A549 (cell line): ENCODE results near the gene ST6GALNAC1. TPM values are rescaled to one million over a fixed set of nuclear protein-coding genes. Genes with fewer than 3 reads are reported as not detected.
"Not testable (repeated sequence)": the region's sequence is repeated elsewhere in the genome, so short reads cannot be mapped to it uniquely, and the experiment has no call there.

ENCODE experiments used
- ATAC-seq, 2 experiments: fragments of 200-7000 bp in 1 of 2; fragments of >200 bp in 1 of 2; cut with Nextera tagmentation in 1 of 2; cut with Tn5 transposase in 1 of 2; 3 replicates each; pipeline versions ENCODE4 v1.8.0 to v1.9.1; 2018 to 2020; ENCODE audit warnings: mild to moderate bottlenecking in 1 of 2, moderate library complexity in 1 of 2
- CTCF ChIA-PET: fragments of 300-600 bp; sonication (Branson Sonifier 250); formaldehyde crosslinking; extraction: SDS; loops from one replicate; lab custom pipeline; 2021; ENCODE audit warnings: antibody characterized with exemption, inconsistent platforms; lab: Yijun Ruan, JAX
- POLR2A ChIA-PET: fragments of 350-600 bp; formaldehyde crosslinking; extraction: SDS; loops from one replicate; lab custom pipeline; 2021; ENCODE audit warnings: antibody characterized with exemption, inconsistent platforms; lab: Yijun Ruan, JAX
- DNase-seq, 2 experiments: peaks; one replicate each; pipeline versions ENCODE4 v3.0.0 to v3.0.0-alpha.2; 2011 to 2016; ENCODE audit warnings: low read depth in 1 of 2, low spot score in 1 of 2
- FAIRE-seq: peaks from 2 replicates; lab custom pipeline; 2011; peaks lifted over from hg19 to GRCh38; lab: Jason Lieb, UNC
- H3K27ac ChIP-seq, 2 experiments: fragments of >200 bp; sonication (Bioruptor Twin); formaldehyde crosslinking; 3 replicates each; pipeline ENCODE4 v1.5.1; 2016 to 2017
- H3K4me1 ChIP-seq: fragments of >200 bp; sonication (Bioruptor Twin); formaldehyde crosslinking; 3 replicates; pipeline ENCODE4 v1.6.1; 2016
- H3K4me2 ChIP-seq: fragments of >200 bp; sonication (Bioruptor Twin); formaldehyde crosslinking; 3 replicates; pipeline ENCODE4 v1.6.1; 2016
- H3K4me3 ChIP-seq: fragments of >200 bp; sonication (Bioruptor Twin); formaldehyde crosslinking; 3 replicates; pipeline ENCODE4 v1.5.1; 2016
- H3K9me3 ChIP-seq: fragments of >200 bp; sonication (Bioruptor Twin); formaldehyde crosslinking; 3 replicates; pipeline ENCODE4 v1.6.1; 2016
- BHLHE40 ChIP-seq: IDR thresholded peaks from 2 replicates; pipeline ENCODE4 v1.6.1; 2012; ENCODE audit warnings: low read depth, low read length, inconsistent platforms
- CEBPB ChIP-seq, 2 experiments: fragments of >200 bp in 1 of 2; sonication (Bioruptor Twin) in 1 of 2; formaldehyde crosslinking in 1 of 2; IDR thresholded peaks; 2 replicates each; pipeline ENCODE4 v1.6.1; 2012 to 2016
- CHD4 ChIP-seq: fragments of 200-600 bp; sonication (generic); IDR thresholded peaks from 2 replicates; pipeline ENCODE4 v1.6.1; 2016; ENCODE audit warnings: antibody characterized with exemption, mild to moderate bottlenecking, borderline replicate concordance
- EHMT2 ChIP-seq: fragments of 200-600 bp; sonication (generic); IDR thresholded peaks from 2 replicates; pipeline ENCODE4 v1.6.1; 2016; ENCODE audit warnings: antibody characterized with exemption, low read depth, mild to moderate bottlenecking, moderate library complexity
- FOXS1 ChIP-seq: fragments of 250-450 bp; sonication (Bioruptor Pico); IDR thresholded peaks from 2 replicates; pipeline ENCODE4 v1.5.0; 2020; ENCODE audit warnings: mild to moderate bottlenecking, moderate library complexity
- HEYL ChIP-seq: fragments of 250-450 bp; sonication (Bioruptor Pico); IDR thresholded peaks from 2 replicates; pipeline ENCODE4 v1.8.0; 2021; ENCODE audit warnings: mild to moderate bottlenecking, moderate library complexity
- HOXA7 ChIP-seq: fragments of 250-450 bp; sonication (Bioruptor Pico); IDR thresholded peaks from 2 replicates; pipeline ENCODE4 v1.5.0; 2020; ENCODE audit warnings: mild to moderate bottlenecking, moderate library complexity
- KDM1A ChIP-seq: fragments of 200-600 bp; sonication (generic); IDR thresholded peaks from 2 replicates; pipeline ENCODE4 v1.6.1; 2016; ENCODE audit warnings: low read depth, mild to moderate bottlenecking
- MAZ ChIP-seq: fragments of 150-350 bp; IDR thresholded peaks from 2 replicates; pipeline ENCODE4 v1.6.1; 2014; ENCODE audit warnings: antibody characterized with exemption, low read depth, low read length, borderline replicate concordance
- MYC ChIP-seq: IDR thresholded peaks from 2 replicates; pipeline ENCODE4 v1.6.1; 2012; ENCODE audit warnings: mild to moderate bottlenecking, inconsistent platforms, low read length, improper control_type of control experiment, borderline replicate concordance
- NFE2L2 ChIP-seq: fragments of 150-350 bp; conservative IDR thresholded peaks from 2 replicates; pipeline ENCODE4 v1.6.1; 2014; ENCODE audit warnings: low read length
- NPAS2 ChIP-seq: fragments of 250-450 bp; sonication (Bioruptor Pico); IDR thresholded peaks from 2 replicates; pipeline ENCODE4 v1.8.0; 2022; ENCODE audit warnings: mild to moderate bottlenecking, moderate library complexity, borderline replicate concordance
- PHF8 ChIP-seq: fragments of 200-600 bp; sonication (generic); IDR thresholded peaks from 2 replicates; pipeline ENCODE4 v1.6.1; 2016; ENCODE audit warnings: low read depth, mild to moderate bottlenecking, antibody characterized with exemption, moderate library complexity, borderline replicate concordance
- POLR2AphosphoS2 ChIP-seq: conservative IDR thresholded peaks from 2 replicates; pipeline ENCODE4 v1.6.1; 2012; ENCODE audit warnings: low read length, improper control_type of control experiment, inconsistent platforms
- RAD21 ChIP-seq, 2 experiments: fragments of >200 bp in 1 of 2; sonication (Bioruptor Twin) in 1 of 2; formaldehyde crosslinking in 1 of 2; IDR thresholded peaks in 1 of 2; conservative IDR thresholded peaks in 1 of 2; 2 replicates in 1 of 2; 3 replicates in 1 of 2; pipeline ENCODE4 v1.6.1; 2012 to 2018; ENCODE audit warnings: inconsistent platforms in 1 of 2
- RARB ChIP-seq: fragments of 250-450 bp; sonication (Bioruptor Pico); IDR thresholded peaks from 2 replicates; pipeline ENCODE4 v1.8.0; 2021; ENCODE audit warnings: mild to moderate bottlenecking, moderate library complexity
- RCOR1 ChIP-seq: fragments of 150-350 bp; IDR thresholded peaks from 2 replicates; pipeline ENCODE4 v1.6.1; 2014; ENCODE audit warnings: antibody characterized with exemption, low read length, low read depth
- RFX5 ChIP-seq: fragments of 450-650 bp; IDR thresholded peaks from 2 replicates; pipeline ENCODE4 v1.7.1; 2014; ENCODE audit warnings: antibody characterized with exemption, mild to moderate bottlenecking, moderate library complexity
- SMC3 ChIP-seq: fragments of >200 bp; sonication (Bioruptor Twin); formaldehyde crosslinking; IDR thresholded peaks from 3 replicates; pipeline ENCODE4 v1.6.1; 2018; ENCODE audit warnings: inconsistent platforms
- TFCP2L1 ChIP-seq: fragments of 250-450 bp; sonication (Bioruptor Pico); IDR thresholded peaks from 2 replicates; pipeline ENCODE4 v1.5.0; 2021; ENCODE audit warnings: mild to moderate bottlenecking
- ZC3H11A ChIP-seq: fragments of 450-650 bp; IDR thresholded peaks from 2 replicates; pipeline ENCODE4 v1.6.1; 2014; ENCODE audit warnings: antibody characterized with exemption, mild to moderate bottlenecking
- WGBS: methylation state at CpG from one replicate; pipeline ENCODE4 v1.1.6; 2017; ENCODE audit errors: missing lambda C conversion rate; 5-methylcytosine and 5-hydroxymethylcytosine counted together
- polyA plus RNA-seq, 4 experiments: library from polyadenylated mRNA; depleted of rRNA in 3 of 4; stranded (reverse); fragments of >200 nt; fragmentation: RNase III in 1 of 4; extraction: RNeasy Plus Mini Kit Qiagen cat#74134 plus additional on column Dnase treatment in 1 of 4; gene quantifications; 2 replicates in 3 of 4; 3 replicates in 1 of 4; pipeline ENCODE4 v1.2.3, GENCODE V29; 2011 to 2017
- TF ChIP-seq, protein P1 (sequence below): IDR thresholded peaks from 2 replicates; pipeline ENCODE4 v1.6.1; 2012

ST6GALNAC1 gene
- polyA plus RNA-seq, 2 of the 4 experiments (the other 2 are of a cell fraction): 0.27 to 0.72 TPM

DNA sequence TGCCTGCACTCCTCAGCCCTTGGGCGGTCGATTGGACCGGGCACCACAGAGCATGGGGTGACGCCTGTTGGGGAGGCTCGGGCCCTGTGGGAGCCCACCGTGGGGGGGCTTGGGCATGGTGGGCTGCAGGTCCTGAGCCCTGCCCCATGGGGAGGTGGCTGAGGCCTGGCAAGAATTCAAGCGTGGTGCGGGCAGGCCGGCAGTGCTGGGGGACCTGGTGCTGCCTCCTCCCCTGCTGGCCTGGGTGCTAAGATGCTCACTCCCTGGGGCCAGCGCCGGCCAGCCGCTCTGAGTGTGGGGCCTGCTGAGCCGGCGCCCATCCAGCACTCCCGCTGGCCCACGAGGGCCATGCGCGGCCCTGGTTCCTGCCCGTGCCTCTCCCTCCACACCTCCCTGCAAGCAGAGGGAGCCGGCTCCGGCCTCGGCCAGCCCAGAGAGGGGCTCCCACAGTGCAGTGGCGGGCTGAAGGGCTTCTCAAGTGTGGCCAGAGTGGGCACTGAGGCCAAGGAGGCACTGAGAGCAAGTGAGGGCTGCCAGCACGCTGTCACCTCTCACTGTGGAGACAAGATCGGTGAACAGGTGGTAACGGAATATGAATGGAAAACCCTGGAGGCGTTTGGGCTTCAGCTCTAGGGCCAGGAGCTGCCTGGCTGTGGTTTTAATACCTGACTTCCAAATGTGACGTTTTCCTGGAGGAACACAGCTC is 28.5 kb downstream of the ST6GALNAC1 start:
- H3K4me2 ChIP-seq: no peak overlapping the region
- POLR2A ChIA-PET: no interaction called here
- CTCF ChIA-PET: interaction anchor here (0.7 to 6.3 kb wide), 8 partner anchors 9 to 92 kb away, joined by 3 to 104 read pairs (median 4); partner anchors contain the start of gene ST6GALNAC2
- DNase-seq (no peak), FAIRE-seq (no peak), ATAC-seq (no peak)
- WGBS: 87% methylated on average over 24 of the region's 28 CpGs
- H3K4me1 ChIP-seq: peaks cover 10% of the 10 kb centered on the region
- H3K4me3 ChIP-seq: no peak overlapping the region
- H3K27ac ChIP-seq: no peak overlapping the region
- no peaks in the 10 kb centered on the region for H3K9me3 ChIP-seq
- no peak for TF ChIP-seq CHD4
- TF ChIP-seq TFCP2L1 (CRISPR knock-in tag): no peak
- no peak for TF ChIP-seq CEBPB (IDR thresholded peaks at IDR 0.05)

DNA sequence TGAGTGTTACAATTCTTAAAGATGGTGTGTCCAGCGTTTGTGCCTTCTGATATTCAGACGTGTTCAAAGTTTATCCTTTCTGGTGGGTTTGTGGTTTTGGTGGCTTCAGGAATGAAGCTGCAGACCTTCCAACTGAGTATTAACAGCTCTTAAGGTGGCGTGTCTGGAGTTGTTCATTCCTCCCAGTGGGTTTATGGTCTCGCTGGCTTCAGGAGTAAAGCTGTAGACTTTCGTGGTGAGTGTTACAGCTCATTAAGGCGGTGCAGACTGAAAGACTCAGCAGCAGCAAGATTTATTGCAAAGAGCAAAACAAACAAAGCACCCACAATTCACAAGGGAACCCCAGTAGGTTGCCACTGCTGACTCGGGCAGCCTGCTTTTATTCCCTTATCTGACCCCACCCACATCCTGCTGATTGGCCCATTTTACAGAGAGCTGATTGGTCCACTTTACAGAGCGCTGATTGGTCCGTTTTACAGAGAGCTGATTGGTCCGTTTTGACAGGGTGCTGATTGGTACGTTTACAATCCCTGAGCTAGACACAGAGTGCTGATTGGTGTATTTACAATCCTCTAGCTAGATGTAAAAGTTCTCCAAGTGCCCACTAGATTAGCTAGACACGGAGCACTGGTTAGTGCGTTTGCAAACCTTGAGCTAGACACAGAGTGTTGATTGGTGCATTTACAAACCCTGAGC is 29.3 kb downstream of the ST6GALNAC1 start:
- H3K27ac ChIP-seq, DNase-seq, FAIRE-seq, POLR2A ChIA-PET, H3K9me3 ChIP-seq, ATAC-seq, H3K4me2 ChIP-seq, H3K4me3 ChIP-seq, H3K4me1 ChIP-seq: not testable (repeated sequence)
- 74% methylated on average over 13 of the region's 13 CpGs for WGBS
- CTCF ChIA-PET: interaction anchor here (0.8 to 6.3 kb wide), 8 partner anchors 10 to 91 kb away, joined by 3 to 104 read pairs (median 6); partner anchors contain the start of gene ST6GALNAC2

DNA sequence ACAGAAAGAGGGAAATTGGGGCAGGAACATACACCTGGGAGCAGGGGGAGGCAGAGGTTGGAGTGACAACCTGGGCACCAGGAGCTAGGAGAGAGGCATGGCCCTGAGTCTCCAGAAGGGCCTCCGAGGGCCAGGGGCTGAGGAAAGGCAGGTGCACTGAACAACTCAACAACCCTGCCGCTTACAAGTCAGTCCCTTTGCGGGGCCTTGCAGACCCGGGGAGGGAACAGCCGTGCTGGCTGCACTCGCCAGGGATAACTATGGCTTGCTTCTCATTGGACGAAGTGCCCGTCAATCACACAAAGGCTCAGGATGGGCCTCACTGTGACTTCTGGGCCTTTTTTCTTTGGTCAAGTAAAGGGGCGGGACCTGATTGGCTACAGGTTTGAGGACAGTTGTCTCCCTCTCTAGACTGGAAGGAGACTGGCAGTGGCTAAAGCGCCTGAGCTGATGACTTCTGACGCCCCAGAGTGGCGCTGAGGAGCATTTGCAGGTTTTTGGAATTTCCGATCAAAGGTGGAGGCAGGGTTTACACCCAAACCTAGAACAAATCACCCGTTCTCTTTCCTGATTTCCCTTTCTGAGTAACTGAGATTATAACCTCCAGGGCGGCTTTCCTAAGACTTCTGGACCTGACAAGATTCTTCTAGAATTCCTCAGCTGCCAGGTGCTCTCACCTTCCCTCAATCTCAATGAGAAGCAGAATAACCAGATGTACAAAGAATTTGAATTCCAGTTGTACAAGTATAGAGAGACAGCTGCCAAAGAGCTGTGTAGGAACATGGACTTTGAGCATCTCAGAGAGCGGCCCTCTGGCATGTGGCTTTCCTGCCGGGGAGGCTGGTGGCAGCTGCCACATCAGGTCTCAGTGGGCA is 30.3 kb downstream of the ST6GALNAC1 start:
- ChIA-PET CTCF (interaction anchor here (0.8 to 6.3 kb wide), 9 partner anchors 11 to 90 kb away, joined by 3 to 104 read pairs (median 4); partner anchors contain the start of gene ST6GALNAC2), POLR2A (no interaction called here)
- Histone ChIP-seq H3K4me3 (no peak overlapping the region), H3K4me1 (peaks cover 10% of the 10 kb centered on the region), H3K4me2 (no peak overlapping the region), H3K9me3 (no peaks in the 10 kb centered on the region), H3K27ac (no peak overlapping the region)
- ATAC-seq (peak; percentile 58 to 79; a peak in 5 of 6 replicates), DNase-seq (peak in 1 of 2 experiments; percentile 58), FAIRE-seq (no peak)
- WGBS: 76% methylated on average over 17 of the region's 17 CpGs
- TF ChIP-seq NFE2L2 (no peak), FOXS1 (CRISPR knock-in tag) (no peak), RAD21 (conservative IDR thresholded peaks at IDR 0.05 in 1 of 2, IDR thresholded peaks at IDR 0.05 in 1 of 2) (0 out of 5 replicates have a peak, but pooled peaks of 1 of the 2 experiments have one; percentile 14), ZC3H11A (no peak), HOXA7 (CRISPR knock-in tag) (no peak), SMC3 (no peak)

DNA sequence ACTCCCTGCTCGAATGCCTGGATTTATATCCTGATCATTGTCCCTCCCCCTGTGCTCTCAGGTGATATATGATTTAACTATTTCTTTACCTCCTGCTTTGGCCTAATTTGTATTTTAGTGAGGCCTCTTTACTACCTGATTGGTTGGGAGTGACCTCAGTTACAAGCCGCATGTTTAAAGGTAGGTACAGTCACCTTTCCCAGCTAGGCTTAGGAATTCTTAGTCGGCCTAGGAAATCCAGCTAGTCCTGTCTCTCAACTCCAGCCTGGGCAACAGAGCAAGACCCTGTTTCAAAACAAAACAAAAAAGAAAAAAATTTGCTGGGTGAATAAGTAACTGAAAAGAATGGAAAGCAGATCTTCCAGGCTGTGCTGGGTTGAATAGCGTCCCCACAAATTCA is 31.1 kb downstream of the ST6GALNAC1 start:
- H3K9me3 ChIP-seq: no peaks in the 10 kb centered on the region
- H3K4me1 ChIP-seq: peaks cover 10% of the 10 kb centered on the region
- no peak overlapping the region for H3K4me2 ChIP-seq
- ChIA-PET CTCF (interaction anchor here (0.8 to 6.3 kb wide), 13 partner anchors 9 to 134 kb away, joined by 3 to 104 read pairs (median 3); partner anchors contain the start of gene ST6GALNAC2), POLR2A (interaction anchor here (0.5 kb wide), 1 partner anchor 41 kb away, joined by 7 read pairs; no protein-coding TSS in a partner anchor)
- H3K4me3 ChIP-seq: no peak overlapping the region
- no peak overlapping the region for H3K27ac ChIP-seq
- FAIRE-seq (no peak), ATAC-seq (no peak), DNase-seq (no peak)
- WGBS: 71% methylated on average over 4 of the region's 4 CpGs
- TF ChIP-seq HEYL (CRISPR knock-in tag): no peak
- no peak for TF ChIP-seq EHMT2
- no peak for TF ChIP-seq MAZ
- no peak for TF ChIP-seq POLR2AphosphoS2
- TF ChIP-seq CHD4: no peak
- no peak for TF ChIP-seq MYC
- no peak for TF ChIP-seq PHF8
- no peak for TF ChIP-seq RARB (CRISPR knock-in tag)
- no peak for TF ChIP-seq SMC3
- no peak for TF ChIP-seq RFX5
- no peak for TF ChIP-seq BHLHE40
- TF ChIP-seq KDM1A: no peak
- TF ChIP-seq NPAS2 (CRISPR knock-in tag): no peak
- TF ChIP-seq, protein P1, sequence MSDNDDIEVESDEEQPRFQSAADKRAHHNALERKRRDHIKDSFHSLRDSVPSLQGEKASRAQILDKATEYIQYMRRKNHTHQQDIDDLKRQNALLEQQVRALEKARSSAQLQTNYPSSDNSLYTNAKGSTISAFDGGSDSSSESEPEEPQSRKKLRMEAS: no peak
- no peak for TF ChIP-seq RCOR1
